NCI-H1417 (cell line): ENCODE results near the gene NLGN1.
"Not testable (repeated sequence)": the region's sequence is repeated elsewhere in the genome, so short reads cannot be mapped to it uniquely, and the experiment has no call there.

Experiments
- DNase-seq, 3 experiments: peaks; one replicate each; lab custom pipeline; 2025; lab: John Stamatoyannopoulos, UW

Gene NLGN1

GRCh38 chr3:173429527-173429926, 32.0 kb downstream of the NLGN1 start:
- DNase-seq = no peak

- no peak for DNase-seq
Measured at GRCh38 chr3:173430576-173430975, 33.0 kb downstream of the NLGN1 start.

GRCh38 chr3:173439004-173439403, 41.5 kb downstream of the NLGN1 start:
- no peak for DNase-seq

DNA sequence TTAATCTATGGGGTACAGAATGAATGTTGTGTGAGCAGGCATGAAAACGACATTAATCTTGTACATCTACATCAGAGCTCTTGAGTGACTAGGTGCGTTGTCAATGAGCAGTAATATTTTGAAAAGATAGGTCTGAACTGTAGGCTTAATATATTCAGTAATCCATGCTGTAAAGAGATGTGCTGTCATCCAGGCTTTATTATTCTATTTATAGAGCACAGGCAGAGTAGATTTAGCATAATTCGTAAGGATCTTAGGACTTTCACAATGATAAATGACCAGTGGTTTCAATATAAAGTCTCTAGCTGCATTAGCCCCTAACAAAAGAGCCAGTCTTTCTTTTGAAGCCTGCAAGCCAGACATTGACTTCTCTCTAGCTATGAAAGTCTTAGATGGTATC, 43.0 kb downstream of the NLGN1 start:
- no peak for DNase-seq

DNA sequence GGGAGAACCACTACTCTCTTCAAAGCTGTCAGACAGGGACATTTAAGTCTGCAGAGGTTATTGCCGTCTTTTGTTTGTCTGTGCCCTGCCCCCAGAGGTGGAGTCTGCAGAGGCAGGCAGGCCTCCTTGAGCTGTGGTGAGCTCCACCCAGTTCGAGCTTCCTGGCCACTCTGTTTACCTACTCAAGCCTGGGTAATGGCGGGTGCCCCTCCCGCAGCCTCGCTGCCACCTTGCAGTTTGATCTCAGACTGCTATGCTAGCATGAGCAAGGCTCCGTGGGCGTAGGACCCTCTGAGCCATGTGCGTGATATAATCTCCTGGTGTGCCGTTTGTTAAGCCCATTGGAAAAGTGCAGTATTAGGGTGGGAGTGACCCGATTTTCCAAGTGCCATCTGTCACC, 54.0 kb downstream of the NLGN1 start:
- DNase-seq = not testable (repeated sequence)

GRCh38 chr3:173463250-173463649, 65.7 kb downstream of the NLGN1 start:
- DNase-seq = no peak

GRCh38 chr3:173465112-173465511, 67.6 kb downstream of the NLGN1 start:
- DNase-seq = no peak

- DNase-seq = no peak
Measured at GRCh38 chr3:173465898-173466678, 68.5 kb downstream of the NLGN1 start.

GRCh38 chr3:173467501-173467900, 70.0 kb downstream of the NLGN1 start:
- DNase-seq = no peak

- DNase-seq = no peak
Measured at GRCh38 chr3:173473237-173473636, 75.7 kb downstream of the NLGN1 start.

- DNase-seq = no peak
Measured at GRCh38 chr3:173479301-173479700, 81.8 kb downstream of the NLGN1 start.

DNA sequence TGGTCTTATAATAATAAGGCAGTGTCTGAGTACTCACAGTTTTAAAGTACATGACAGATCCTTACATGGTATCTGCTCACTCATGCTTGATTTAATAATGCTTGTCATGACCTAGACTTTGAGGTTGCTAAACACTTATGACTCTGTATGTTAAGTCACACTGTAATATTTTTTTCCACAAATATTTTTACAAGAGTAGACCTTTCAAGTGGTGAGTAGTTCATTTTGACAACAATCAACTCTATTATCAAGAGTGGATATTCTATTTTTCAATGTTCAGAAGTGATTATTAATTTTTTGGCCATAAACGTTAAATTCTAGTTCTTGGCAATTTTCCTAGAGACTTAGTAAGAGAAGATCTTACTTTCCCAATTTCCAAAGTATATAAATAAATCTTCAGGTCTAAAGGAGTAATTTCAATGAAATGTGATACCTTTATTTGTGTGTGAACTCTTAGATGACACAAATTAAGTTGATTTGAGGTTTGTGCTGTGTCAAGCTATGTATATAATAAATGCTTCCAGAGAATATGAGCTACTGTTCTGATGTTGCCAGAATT, 104.5 kb downstream of the NLGN1 start:
- peak in 1 of 3 experiments; percentile 30 for DNase-seq

DNA sequence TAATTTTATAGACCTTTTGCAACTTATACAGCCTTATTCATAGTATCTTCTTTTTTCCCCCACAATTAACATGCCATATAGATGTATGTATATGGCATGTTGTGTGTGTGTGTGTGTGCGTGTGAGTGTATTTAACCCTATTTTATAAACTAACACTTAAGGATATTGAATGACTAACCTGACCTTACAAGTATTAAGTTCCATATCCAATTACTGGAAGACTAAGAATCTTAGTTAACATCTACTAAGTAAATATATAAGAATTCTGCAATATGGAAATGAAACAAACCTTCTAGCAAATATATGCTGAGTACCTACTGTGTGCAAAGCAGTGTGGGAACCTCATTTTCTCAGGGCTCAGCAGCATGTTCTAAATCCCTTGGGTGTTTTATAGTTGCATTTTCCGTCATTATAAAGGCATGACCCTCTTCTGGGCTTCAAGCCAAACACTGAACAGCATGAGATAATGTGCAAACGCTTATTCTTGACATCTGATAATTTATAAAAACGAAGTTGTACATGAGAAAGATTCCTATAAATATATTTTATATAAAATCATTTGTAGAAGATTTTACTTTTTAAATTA, 105.5 kb downstream of the NLGN1 start:
- peak in 1 of 3 experiments; percentile 73 for DNase-seq

- no peak for DNase-seq
Measured at GRCh38 chr3:173510565-173510964, 113.0 kb downstream of the NLGN1 start.

GRCh38 chr3:173513123-173513522, 115.6 kb downstream of the NLGN1 start:
- DNase-seq = no peak

- DNase-seq = peak in 2 of 3 experiments; percentile 19 to 31
Measured at GRCh38 chr3:173529062-173529711, 131.6 kb downstream of the NLGN1 start.

DNA sequence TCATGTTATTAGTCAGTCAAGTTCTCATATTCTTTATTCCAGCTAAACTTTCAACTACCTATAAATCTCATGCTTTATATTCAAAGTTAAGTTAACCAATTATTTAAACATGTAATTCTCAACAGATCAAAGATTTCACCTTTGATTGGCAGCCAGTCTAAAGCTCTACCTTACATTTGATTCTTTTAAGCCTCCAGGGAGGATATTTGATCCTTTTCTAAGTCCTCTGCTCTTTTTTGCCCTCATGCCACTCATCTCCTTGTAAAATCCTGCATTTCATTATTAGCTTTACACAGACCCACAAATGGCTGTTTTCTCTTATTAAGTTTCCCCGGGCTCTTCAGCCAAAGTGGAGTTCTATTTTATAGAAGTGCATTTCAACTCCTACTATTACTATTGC, 134.1 kb downstream of the NLGN1 start:
- DNase-seq = no peak

- DNase-seq = no peak
Measured at GRCh38 chr3:173538410-173538809, 140.9 kb downstream of the NLGN1 start.

DNA sequence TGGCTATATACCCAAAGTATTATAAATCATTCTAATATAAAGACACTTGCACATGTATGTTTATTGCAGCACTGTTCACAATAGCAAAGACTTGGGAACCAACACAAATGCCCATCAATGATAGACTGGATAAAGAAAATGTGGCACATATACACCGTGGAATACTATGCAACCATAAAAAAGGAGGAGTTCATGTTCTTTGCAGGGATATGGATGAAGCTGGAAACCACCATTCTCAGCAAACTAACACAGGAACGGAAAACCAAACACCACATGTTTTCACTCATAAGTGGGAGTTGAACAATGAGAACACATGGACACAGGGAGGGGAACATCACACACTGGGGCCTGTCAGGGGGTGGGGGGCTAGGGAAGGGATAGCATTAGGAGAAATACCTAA, 148.0 kb downstream of the NLGN1 start:
- DNase-seq = not testable (repeated sequence)

- DNase-seq = no peak
Measured at GRCh38 chr3:173547070-173547469, 149.5 kb downstream of the NLGN1 start.

GRCh38 chr3:173548261-173548660, 150.7 kb downstream of the NLGN1 start:
- no peak for DNase-seq

DNA sequence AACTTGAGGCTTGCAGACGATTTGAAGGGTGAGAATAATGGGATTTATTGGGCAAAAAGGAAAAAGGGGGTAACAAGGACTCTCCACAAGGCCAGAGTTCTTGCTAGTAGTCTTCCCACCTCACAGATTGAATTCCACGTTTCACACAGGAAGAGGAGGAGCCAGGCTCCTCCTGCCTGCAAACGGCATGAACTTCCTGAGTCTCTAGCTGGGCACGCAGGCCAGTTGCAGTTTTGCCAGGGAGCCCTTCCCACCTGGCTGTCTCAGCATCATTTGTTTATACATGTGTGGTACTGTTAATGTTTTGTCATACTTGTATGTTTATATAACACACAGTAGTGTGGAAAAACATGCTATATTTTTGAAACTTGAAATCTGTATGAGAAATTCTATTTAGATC, 155.0 kb downstream of the NLGN1 start:
- DNase-seq = peak in 1 of 3 experiments; percentile 13
